ENCODE results near the gene PDZD8.
"Not testable (repeated sequence)": the region's sequence is repeated elsewhere in the genome, so short reads cannot be mapped to it uniquely, and the experiment has no call there.

The PDZD8 gene

GRCh38 chr10:117294039-117294645, 81.1 kb downstream of the PDZD8 start:
- no peak for DNase-seq (ENCODE audit: low spot score)

GRCh38 chr10:117290872-117291271, 84.4 kb downstream of the PDZD8 start:
- DNase-seq (ENCODE audit: low spot score), result not testable (repeated sequence)

GRCh38 chr10:117284716-117285494, 90.3 kb downstream of the PDZD8 start:
- no peak for DNase-seq (ENCODE audit: low spot score)

GRCh38 chr10:117277675-117278074, 97.6 kb downstream of the PDZD8 start:
- DNase-seq (ENCODE audit: low spot score), result no peak

- no peak for DNase-seq (ENCODE audit: low spot score)
Measured at GRCh38 chr10:117275121-117275520, 100.1 kb downstream of the PDZD8 start.

- no peak for DNase-seq (ENCODE audit: low spot score)
Measured at GRCh38 chr10:117274509-117274908, 100.7 kb downstream of the PDZD8 start.

- no peak for DNase-seq (ENCODE audit: low spot score)
Measured at GRCh38 chr10:117273980-117274379, 101.3 kb downstream of the PDZD8 start.

- no peak for DNase-seq (ENCODE audit: low spot score)
Measured at GRCh38 chr10:117272195-117273076, 102.8 kb downstream of the PDZD8 start.

- DNase-seq (ENCODE audit: low spot score), result no peak
Measured at GRCh38 chr10:117271427-117271826, 103.8 kb downstream of the PDZD8 start.

GRCh38 chr10:117268907-117269306, 106.3 kb downstream of the PDZD8 start:
- no peak for DNase-seq (ENCODE audit: low spot score)

- no peak for DNase-seq (ENCODE audit: low spot score)
Measured at GRCh38 chr10:117268258-117268657, 107.0 kb downstream of the PDZD8 start.

- DNase-seq (ENCODE audit: low spot score), result no peak
Measured at GRCh38 chr10:117266812-117267211, 108.4 kb downstream of the PDZD8 start.

- DNase-seq (ENCODE audit: low spot score), result no peak
Measured at GRCh38 chr10:117266400-117266799, 108.8 kb downstream of the PDZD8 start.

GRCh38 chr10:117264782-117265181, 110.5 kb downstream of the PDZD8 start:
- DNase-seq (ENCODE audit: low spot score), result no peak

GRCh38 chr10:117262903-117263293, 112.3 kb downstream of the PDZD8 start:
- DNase-seq (ENCODE audit: low spot score), result no peak

GRCh38 chr10:117262291-117262902, 112.8 kb downstream of the PDZD8 start:
- no peak for DNase-seq (ENCODE audit: low spot score)

GRCh38 chr10:117261501-117261900, 113.7 kb downstream of the PDZD8 start:
- no peak for DNase-seq (ENCODE audit: low spot score)

- no peak for DNase-seq (ENCODE audit: low spot score)
Measured at GRCh38 chr10:117260084-117260483, 115.2 kb downstream of the PDZD8 start.

GRCh38 chr10:117259279-117259678, 116.0 kb downstream of the PDZD8 start:
- no peak for DNase-seq (ENCODE audit: low spot score)

- no peak for DNase-seq (ENCODE audit: low spot score)
Measured at GRCh38 chr10:117257721-117258120, 117.5 kb downstream of the PDZD8 start.

GRCh38 chr10:117256910-117257309, 118.3 kb downstream of the PDZD8 start:
- DNase-seq (ENCODE audit: low spot score), result no peak

- DNase-seq (ENCODE audit: low spot score), result no peak
Measured at GRCh38 chr10:117255835-117256460, 119.3 kb downstream of the PDZD8 start.

Measured in germinal center (tissue), 1 donor.